Measurements from ENCODE around the gene NDUFB2.
A peak's percentile ranks its signal among the peaks of the same experiment; 100 is the strongest.
"Not testable (repeated sequence)": the region's sequence is repeated elsewhere in the genome, so short reads cannot be mapped to it uniquely, and the experiment has no call there.

NDUFB2 gene

DNA sequence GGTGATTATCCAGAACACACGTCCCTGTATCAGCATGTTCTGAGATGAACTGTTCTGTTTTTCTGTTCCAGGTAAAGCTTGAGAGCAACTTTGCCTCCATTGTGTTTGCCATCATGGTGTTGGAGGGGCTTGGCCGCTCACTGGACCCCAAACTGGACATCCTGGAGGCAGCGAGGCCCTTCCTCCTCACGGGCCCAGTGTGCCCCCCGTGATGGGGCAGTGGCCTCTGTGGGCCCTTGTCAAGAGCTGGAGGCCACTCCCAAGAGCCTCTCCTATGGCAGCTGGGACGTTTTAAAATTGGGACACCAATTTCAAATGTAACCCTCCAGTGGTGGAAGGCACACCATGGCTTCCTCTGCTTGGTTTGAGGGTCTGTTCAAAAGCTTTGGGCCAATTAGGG lies 1.9 kb upstream of the NDUFB2 start:
- no peak for DNase-seq

DNA sequence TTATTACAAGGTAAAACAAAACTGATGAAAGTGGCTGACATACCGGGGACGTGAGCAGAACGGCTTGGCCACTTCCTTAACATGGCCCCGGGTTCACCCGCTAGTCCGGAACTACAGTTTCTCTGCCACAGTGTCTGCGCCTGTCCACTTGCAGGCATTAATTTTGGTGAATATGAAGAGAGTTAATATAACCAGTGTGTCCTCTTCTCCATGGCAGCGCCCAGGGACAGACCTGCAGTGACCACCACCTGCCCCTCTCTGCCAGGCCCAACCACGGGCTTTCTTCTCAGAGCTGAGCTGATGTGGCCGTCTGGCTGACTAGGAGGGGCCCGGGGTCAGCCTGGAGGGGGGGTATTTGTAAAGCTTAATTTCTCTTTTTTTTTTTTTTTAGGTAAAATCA lies 1.1 kb upstream of the NDUFB2 start:
- no peak for DNase-seq

DNA sequence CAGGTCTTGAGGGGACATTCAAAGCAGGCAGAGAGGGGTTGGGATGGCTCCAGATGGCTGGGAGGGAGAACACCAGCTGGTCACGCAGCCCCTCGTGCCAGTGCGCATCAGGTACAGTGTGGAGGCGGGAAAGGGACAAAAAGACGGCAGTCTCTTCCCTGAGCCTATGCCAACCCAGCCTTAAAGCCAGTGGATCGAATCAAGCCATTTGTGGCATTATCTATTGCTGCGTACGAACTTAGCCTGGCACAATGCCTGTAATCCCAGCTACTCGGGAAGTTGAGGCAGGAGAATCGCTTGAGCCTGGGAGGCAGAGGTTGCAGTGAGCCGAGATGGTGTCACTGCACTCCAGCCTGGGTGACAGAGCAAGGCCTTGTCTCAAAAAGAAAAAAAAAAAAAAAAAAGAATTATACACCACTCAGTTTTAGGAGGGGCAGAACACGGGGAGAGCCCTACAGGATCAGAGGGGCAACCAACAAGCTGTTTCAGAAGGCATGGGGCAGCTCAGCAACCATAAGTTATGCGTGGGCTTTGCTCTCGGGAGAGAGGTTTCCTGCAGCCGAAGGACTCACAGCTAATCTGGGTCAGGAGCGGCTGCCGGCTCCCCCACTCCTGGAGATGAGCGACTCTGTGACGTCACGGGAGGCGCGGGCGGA lies 356 bp upstream of the NDUFB2 start:
- DNase-seq, result no peak

DNA sequence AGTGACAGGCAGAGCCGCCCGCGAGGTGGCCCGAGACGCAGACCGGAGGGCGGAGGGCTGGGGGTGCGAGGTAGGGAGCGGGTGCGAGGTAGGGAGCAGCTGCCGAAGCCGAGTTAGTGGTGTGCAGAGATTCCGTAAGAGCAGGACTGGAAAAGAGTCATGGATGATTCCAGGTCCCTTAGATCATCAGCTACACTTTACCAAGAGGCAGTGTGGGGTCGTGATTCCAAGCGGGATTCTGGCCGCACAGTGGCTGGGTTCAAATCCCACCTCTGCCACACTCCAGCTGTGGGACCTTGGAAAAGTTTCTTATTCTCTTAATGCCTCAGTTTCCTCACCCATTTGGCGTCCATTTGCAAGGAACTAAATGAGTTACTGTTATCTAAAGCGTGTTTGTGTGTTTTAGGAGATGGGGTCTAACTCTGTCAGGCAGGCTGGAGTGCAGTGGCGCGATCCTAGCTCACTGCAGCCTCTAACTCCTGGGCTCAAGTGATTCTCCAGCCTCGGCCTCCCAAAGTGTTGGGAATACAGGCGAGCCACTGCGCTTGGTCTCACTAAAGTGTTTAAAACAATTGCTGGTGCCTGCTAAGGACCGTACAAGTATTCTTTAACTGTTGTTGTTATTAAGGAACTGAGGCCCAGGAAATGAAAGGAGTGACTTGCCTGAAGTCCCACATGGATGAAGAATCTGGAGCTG lies 1.1 kb downstream of the NDUFB2 start:
- DNase-seq, result no peak

DNA sequence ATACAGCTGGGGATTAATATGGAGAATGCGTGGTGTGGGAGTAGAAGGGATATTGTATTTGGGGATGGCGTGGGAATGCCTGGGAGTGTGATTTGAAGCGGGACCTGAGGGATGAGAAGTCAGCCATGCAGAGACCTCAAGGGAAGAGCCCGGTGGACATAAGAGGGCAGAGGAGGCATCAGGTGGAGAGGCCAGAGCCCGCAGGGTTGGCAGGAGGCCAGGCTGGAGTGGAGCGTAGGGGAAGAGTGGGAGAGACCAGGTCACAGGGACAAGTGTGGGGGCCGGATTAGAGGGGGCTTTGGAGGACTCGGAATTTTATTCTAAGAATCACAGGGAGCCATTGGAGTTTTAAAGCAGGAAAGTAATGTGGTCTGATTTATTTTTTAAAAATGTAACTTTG lies 2.0 kb downstream of the NDUFB2 start:
- no peak for DNase-seq

DNA sequence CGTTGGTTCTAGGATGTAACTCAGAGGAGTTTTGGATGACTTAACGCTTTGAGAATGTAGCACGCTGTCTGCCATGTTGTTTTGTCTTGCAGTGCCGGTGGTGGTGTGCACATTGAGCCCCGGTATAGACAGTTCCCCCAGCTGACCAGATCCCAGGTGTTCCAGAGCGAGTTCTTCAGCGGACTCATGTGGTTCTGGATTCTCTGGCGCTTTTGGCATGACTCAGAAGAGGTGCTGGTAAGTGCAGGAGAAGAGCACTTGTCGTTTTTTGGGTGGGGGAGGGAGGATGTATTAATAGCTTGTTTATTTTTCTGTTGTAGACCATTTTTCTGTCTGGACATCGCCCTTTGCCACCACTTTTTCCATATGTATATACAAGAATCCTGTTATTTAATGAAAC lies 6.3 kb downstream of the NDUFB2 start:
- DNase-seq, result no peak

DNA sequence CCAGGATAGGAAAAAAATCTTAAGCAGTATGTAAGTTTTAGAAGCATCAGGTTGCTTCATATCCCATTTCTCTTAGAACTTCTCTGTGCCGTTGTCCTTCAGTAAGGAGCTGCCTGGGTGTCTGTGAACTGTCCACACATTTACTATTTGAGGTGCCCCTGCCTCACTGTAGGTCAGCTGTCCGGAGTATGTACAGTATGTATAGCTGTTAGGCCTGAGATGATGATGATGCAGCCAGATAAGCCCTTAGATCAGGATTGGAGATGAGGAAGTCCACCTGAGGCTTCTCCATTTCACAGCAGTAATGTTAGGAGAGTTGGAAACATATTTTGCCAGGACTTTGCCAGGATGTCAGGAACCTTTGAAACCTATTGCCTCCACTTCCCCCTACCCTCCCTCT lies 7.7 kb downstream of the NDUFB2 start:
- DNase-seq, result no peak

DNA sequence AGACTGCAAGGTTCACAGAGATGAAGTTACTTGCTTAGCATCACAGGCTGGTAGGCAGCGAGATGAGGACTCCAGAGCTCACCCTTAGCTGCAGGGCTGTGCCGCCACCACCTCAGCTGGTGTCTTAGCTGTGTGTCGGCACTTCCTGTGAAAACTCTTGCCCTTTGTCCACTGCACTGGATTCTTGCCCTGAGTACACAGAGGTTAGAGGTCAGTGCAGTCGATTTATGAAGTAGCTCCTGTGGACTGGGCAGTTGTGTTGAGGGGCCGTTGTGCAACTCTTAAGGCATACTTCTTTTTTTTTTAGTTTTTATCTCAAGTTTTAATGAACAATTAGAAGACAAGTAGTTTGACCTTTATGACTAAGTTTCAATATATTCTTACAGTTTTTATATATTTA lies 10.6 kb downstream of the NDUFB2 start:
- DNase-seq, result no peak

DNA sequence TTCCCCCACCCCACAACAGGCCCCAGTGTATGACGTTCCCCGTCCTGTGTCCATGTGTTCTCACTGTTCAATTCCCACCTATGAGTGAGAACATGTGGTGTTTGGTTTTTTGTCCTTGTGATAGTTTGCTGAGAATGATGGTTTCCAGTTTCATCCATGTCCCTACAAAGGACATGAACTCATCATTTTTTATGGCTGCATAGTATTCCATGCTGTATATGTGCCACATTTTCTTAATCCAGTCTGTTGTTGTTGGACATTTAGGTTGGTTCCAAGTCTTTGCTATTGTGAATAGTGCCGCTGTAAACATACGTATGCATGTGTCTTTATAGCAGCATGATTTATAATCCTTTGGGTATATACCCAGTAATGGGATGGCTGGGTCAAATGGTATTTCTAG lies 12.3 kb downstream of the NDUFB2 start:
- DNase-seq, result not testable (repeated sequence)

DNA sequence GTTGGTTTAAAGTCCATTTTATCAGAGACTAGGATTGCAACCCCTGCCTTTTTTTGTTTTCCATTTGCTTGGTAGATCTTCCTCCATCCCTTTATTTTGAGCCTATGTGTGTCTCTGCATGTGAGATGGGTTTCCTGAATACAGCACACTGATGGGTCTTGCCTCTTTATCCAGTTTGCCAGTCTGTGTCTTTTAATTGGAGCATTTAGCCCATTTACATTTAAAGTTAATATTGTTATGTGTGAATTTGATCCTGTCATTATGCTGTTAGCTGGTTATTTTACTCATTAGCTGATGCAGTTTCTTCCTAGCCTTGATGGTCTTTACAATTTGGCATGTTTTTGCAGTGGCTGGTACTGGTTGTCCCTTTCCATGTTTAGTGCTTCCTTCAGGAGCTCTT lies 15.9 kb downstream of the NDUFB2 start:
- not testable (repeated sequence) for DNase-seq

DNA sequence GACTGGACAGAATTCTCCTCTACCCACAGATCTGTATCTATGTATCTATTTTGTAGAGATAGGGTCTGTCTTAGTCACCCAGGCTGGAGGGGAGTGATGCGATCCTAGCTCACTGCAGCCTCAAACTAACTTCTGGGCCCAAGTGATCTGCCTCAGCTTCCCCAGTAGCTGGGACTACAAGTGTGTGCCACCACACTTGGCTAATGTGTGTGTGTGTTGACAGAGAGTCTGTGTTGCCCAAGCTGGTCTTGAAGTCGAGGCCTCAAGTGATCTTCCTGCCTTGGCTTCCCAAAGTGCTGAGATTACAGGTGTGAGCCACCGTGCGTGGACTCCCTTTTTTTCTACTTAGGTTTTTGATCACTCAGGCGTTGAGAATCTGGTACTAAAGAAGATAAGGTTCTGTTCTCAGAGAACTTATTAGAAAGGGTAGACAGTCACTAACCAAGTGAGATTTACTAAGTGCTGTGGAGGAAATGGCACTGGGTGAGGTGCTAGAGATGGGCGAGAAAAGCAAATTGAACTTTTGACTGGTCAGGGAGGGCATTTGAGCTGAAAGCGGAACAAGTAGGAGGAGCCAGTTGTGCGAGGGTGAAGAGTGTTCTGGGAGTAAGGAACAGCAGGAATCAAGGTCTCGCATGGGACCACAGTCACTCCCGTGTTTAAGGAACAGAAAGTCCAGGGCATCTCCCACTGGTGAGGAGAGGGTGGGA lies 18.0 kb downstream of the NDUFB2 start:
- DNase-seq, result no peak

DNA sequence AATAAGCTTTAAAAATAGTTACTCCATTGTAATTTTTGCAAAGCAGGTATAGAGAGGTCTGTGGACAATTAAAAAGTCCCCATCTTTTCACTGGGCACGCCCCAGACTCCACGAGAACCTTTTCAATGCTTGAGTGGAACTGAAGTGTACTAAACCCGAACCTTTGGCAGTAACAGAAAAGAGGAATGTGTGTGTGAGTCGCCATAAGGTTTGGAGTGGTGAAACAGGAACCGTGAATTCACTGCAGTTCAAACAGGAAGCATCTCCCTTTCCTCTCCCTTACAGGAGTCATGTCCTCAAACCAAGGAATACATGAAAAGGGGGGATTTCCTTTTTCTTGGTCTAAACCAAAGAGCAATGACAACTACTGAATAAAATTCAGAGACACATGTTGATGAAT lies 23.2 kb downstream of the NDUFB2 start:
- peak; percentile 49 for DNase-seq

DNA sequence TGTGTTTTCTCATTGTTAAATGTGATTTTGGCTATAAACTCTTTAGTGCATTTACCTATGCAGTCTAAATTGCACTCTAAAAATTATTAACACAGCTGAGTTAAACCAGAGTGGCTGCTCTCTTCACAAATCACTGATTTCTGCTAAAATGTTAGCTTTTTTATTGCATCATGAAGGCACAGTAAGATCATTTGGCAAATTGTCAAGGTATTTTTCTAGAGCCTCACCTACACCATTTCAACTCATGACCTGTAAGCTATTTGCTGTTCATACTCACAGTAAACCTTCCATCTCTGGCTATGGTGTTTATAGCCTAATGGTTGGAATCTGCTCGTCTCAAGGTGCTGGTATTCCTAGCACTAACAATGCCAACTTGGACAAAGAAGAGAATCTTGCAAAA lies 25.7 kb downstream of the NDUFB2 start:
- no peak for DNase-seq

DNA sequence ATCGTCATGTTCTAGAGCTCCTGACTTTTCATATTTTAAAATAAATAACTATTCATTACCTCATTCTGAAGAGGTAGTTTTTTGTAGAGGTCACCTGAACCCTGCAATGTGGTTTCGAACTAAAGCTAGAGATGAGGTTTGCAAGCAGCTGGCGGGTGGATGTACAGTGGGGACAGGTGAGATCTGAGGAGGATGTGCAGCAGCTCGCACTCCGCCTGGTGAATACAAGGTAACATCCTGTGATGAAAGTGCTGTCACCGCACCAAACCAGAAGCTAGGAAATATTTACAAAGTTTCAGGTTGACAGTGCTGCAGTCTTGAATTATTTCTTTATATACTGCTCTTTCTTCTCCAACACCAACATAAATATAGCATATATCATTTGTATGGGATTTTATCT lies 26.5 kb downstream of the NDUFB2 start:
- no peak for DNase-seq

DNA sequence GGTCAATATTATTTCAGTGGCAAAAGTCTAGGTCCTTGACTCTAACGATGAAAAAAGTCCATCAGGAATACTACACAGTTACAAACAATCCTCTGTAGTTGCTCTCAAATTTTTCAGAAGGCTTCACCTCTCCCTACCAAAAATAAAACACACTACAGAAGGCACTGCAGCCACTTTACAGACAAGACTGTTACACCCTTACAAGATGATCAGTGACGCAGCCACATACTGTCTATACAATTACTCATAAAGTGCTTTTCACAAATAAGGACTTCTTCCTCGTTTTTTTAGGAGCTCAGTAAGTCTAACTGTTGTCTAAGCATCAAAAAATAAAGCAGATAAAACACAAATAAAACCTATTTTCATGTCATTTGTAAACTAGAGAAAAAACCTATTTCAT lies 27.1 kb downstream of the NDUFB2 start:
- DNase-seq, result no peak

DNA sequence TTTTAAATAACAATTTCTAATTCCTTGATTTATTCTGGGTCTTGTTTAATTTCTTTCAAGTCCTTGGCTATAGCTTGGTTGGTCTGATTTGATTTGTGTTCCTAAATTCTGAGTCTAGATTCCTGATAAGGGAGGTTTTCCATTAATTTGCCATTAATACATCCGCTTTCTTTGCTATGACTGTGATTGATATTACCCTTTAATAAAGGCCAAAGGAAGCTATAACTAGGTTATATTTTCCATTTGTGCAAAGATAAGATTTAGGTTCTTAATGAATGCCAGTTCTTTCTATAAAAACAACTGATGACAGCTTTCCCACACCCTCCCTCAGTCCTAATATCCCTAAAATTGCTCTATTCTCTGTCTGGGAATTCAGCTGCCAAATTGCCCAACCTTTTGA lies 28.2 kb downstream of the NDUFB2 start:
- no peak for DNase-seq

DNA sequence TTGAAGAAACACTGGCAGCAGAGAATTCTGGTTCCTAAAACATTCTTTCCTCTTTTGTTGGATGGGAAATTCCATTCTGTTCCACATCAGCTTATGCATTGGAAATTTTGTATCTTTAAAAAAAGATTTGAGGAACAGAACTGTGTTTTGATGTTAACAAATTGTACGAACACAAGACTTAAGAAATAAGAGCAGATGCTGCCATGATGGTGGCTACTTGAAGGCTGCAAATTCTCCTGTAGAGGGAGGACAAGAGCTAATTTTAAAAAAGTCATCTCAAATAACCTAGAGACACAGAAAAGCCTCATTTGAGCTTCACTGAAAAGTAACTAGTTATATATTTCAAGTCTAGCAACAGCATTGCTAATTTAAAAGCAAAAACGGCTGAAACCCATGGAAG lies 29.8 kb downstream of the NDUFB2 start:
- DNase-seq, result no peak

DNA sequence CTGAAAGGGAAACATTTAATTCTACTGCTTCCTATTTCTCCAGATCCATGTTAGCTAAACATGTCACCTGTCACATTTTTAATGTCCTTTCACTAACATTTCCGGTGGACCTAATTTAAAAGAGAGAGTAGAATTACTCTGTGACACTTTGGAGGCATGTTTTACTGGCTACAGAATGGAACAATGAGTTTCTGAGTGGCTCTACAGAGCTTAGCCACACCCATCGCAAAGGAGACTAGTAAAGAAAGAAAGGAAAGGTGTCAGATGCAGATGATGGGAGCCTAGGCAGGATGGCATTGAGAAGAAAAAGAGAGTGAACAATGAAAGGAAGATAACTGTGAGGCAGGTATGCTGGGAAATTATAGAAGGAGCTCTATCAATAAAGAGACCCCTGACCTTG lies 35.9 kb downstream of the NDUFB2 start:
- no peak for DNase-seq

DNA sequence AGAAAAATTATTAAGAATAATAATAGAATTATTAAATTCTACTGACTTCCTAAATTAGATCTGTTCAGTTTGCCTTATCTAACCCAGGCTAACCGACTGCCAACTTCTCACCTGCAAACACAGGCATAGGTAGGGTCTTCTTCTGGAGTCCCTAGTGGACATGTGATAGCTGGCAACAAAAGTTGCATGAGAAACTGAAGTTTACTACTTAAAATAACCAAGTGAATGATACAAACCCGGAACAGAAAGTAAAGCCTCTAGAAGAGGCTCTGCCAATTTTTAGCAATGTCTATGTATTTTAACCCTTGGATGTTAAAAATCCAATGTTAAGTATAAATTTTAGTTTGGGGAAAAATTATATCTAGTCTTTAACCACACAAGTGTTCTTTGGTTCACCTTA lies 37.6 kb downstream of the NDUFB2 start:
- no peak for DNase-seq

DNA sequence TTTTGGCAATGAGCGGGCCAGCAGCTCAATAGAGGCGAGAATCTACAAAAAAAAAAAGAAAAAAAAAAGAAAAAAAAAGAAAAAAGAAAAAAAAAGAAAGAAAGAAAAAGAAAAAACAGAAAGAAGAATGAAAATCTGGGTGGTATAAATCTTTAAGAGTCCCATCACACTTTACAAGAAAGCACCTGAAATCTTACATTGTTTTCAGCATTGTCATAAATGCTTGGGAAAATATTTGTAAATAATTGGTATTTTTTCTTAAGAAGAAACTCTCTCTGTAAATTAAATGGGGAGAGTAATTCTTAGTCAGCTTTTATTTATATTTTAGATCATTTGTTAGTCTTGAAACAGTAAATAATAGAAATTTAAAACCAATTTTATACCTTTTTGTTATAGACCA lies 38.2 kb downstream of the NDUFB2 start:
- no peak for DNase-seq

DNA sequence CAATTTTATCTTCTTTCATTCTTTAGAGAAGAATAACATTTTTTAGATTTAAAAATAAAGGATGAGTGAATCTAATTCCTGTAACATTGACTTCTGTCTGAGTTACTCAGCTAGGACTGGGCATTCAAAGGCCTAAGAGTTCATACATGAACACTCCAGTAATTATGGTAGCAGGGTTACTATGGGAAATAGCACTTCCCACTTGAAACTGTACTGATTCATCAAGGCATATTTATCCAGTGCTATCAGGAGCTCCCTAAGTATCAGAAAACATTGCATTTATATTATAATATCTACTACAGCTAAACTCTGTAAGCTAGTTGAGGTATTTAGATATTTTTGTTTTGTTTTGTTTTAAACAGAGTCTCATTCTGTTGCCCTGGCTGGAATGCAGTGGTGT lies 41.8 kb downstream of the NDUFB2 start:
- no peak for DNase-seq

DNA sequence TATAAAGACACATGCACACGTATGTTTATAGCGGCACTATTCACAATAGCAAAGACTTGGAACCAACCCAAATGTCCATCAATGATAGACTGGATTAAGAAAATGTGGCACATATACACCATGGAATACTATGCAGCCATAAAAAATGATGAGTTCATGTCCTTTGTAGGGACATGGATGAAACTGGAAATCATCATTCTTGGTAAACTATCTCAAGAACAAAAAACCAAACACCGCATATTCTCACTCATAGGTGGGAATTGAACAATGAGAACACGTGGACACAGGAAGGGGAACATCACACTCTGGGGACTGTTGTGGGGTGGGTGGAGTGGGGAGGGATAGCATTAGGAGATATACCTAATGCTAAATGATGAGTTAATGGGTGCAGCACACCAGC lies 46.7 kb downstream of the NDUFB2 start:
- not testable (repeated sequence) for DNase-seq

DNA sequence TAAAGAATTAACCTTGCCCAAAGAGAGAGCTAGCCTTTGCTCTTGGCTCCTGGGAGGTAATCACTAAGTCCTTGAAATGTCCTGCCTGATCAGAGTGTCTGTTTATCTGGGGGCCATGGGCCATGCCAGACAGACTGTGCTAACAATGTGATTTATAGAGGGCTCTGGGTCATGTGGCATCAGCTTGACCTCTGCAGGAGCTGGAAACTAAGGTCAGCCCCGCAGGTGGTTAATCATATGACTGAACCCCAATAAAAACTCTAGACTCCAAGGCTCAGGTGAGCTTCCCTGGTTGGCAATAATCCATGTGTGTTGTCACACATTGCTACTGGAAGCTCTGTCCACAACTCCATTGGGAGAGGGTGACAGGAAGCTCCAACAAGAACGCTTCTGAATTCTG lies 47.5 kb downstream of the NDUFB2 start:
- no peak for DNase-seq

DNA sequence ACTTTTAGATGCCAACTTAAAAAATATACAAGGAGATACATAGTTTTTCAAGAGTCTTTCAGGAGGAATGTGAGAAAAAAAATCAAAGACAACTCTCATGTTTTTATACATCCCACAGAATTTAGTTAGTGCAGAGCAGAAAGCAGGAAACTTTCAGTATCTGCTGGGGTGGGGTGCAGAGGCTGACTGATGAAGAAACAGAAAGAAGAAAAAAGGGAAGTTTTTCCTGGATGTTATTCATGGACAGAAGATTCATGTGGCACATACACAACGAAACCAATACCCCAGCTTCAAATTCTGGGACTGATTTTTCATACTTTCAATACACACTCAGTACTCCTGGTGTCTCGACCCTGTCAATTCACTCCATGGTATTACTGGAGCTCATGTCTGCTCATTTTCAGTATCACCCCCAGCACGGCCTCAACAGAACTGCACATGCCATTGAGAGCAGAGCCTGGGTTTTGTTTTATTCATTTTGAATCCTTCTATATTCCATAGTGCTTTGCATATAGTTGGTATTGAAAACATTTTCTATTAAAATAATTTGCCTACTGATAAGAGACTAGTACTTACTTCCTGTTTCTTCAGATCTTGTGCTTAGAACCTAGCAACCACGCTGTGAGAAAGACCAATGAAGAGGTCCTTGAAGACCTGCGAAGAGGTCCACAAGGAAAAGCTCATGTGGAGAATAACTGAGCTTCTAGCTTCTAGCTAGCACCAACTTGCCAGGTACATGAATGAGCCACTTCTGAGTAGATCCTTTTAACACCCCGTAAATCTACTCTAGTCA lies 49.0 kb downstream of the NDUFB2 start:
- no peak for DNase-seq
